Measurements from ENCODE around the gene D2HGDH.
A peak's percentile ranks its signal among the peaks of the same experiment; 100 is the strongest.
"Not testable (repeated sequence)": the region's sequence is repeated elsewhere in the genome, so short reads cannot be mapped to it uniquely, and the experiment has no call there.

The D2HGDH gene

DNA sequence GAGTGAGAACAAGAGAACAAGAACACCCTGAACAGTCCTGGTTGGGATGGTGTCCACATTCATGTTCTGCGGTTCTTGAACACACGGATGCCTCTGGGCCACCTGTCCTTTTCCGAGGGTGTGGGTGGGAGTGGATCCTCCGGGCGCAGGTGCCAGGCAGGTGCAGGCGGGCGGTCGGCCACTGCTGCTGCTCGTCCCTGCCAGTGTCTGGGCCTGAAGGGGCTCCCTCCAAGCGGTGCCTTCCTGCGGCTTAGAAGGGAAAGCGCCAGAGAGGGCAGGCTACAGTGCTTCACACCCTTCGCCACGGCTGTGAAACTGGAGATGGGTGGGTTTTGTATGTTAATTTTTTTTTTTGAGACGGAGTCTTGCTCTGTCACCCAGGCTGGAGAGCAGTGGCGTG is 8.0 kb upstream of the D2HGDH start:
- peak; percentile 49 for DNase-seq

GRCh38 chr2:241728000-241728399 is 6.4 kb upstream of the D2HGDH start:
- DNase-seq: no peak

GRCh38 chr2:241728627-241729026 is 5.8 kb upstream of the D2HGDH start:
- no peak for DNase-seq

DNA sequence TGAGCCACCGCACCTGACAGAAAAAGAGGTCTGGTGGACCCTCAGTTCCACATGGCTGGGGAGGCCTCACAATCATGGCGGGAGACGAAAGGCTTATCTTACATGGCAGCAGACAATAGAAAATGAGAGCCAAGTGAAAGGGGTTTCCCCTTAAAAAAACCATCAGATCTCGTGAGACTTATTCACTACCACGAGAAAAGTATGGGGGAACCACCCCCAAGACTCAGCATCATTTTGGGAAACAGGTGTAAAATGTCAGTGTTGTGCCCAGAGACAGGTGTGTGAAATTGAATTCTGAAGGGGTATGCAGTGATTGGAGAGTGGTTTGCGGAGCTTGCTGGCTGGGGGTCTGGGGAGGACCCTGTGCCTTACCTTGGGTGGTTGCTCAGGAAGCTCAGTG is 4.6 kb upstream of the D2HGDH start:
- no peak for DNase-seq

GRCh38 chr2:241730671-241731293 is 3.6 kb upstream of the D2HGDH start:
- no peak for DNase-seq

DNA sequence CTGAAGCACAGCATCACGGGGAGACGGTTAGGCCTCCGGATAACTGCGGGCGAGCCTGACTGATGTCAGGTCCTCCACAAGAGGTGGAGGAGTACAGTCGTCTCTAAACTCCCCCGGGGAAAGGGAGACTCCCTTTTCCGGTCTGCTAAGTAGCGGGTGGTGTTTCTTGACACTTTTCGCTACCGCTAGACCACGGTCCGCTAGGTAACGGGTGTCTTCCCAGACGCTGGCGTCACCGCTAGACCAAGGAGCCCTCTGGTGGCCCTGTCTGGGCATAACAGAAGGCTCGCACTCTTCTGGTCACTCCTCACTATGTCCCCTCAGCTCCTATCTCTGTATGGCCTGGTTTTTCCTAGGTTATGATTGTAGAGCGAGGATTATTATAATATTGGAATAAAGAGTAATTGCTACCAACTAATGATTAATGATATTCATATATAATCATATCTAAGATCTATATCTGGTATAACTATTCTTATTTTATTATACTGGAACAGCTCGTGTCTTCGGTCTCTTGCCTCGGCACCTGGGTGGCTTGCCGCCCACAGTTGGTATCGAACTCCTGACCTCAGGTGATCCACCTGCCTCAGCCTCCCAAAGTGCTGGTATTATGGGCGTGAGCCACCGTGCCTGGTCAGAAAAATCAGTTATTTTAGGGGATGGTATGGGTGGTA is 1.8 kb upstream of the D2HGDH start:
- not testable (repeated sequence) for DNase-seq

DNA sequence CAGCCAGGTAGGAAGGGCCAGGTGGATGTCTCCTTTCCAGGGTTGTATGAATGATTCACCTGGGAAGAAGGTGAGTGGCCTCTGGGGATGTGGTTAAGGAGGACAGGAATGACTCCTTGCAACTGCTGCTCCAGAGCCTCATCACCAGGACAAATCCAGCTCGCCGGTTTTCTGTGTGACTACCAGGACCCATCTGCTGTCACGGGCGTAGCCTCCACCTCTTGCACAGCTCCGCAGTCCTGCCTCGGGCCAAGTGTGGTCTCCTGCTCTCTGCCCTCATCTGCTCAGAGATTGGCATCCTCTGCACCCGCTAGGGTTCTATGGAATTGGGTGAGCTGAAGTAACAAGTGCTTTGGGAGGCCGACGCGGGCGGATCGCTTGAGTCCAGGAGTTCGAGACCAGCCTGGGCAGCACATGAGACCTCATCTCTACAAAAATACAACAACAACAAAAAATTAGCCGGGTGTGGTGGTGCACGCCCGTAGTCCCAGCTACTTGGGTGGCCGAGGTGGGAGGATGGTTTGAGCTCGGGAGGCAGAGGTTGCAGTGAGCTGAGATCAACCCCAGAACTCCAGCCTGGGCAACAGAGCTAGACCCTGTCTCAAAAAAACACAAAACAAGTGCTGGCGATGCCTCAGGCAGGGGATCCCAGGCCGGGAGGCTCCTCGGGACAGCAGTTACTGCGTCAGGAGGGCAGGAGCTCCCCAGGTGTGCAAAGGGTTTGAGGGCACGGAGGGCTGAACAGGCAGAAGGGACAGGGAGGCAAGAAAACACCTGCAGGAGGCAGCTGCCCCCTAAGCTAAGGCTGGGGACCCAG is 831 bp upstream of the D2HGDH start:
- DNase-seq: no peak

GRCh38 chr2:241734208-241734466 is 293 bp upstream of the D2HGDH start:
- DNase-seq: no peak

- DNase-seq: no peak
These were observed 1.7 kb downstream of the D2HGDH start for GRCh38 chr2:241736111-241736510.

DNA sequence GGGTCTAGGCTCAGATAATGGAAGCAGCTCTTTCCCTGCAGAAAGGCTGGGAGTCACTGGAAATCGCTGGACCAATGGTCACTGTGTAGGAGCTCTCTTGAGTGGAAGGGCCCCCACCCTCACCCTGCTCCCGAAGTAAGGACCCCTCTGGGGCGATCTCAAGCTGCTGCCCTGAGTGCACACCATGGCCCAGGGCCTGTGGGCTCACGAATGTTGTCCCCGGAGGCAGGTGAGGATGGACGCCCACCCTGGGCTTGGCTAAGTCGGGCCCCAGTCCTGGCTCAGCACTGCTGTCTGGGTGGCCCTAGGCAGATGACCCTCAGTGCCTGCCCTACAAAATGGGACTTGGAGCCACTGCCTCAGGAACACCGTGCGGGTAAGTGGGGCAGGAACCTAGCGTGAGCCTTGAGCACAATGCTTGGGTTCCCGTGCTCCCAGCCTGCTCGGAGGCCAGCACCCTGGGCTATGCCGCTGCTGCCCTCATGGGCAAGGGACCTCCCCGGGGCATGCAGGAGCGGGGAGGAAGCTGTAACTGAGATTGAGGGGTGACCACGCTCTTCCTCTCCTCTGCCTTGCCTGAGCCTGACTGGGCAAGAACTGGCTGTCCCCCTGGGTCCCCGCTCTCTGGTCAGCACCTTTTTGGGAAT is 3.7 kb downstream of the D2HGDH start:
- DNase-seq: no peak

- DNase-seq: no peak
These were observed 4.7 kb downstream of the D2HGDH start for GRCh38 chr2:241739177-241739576.

DNA sequence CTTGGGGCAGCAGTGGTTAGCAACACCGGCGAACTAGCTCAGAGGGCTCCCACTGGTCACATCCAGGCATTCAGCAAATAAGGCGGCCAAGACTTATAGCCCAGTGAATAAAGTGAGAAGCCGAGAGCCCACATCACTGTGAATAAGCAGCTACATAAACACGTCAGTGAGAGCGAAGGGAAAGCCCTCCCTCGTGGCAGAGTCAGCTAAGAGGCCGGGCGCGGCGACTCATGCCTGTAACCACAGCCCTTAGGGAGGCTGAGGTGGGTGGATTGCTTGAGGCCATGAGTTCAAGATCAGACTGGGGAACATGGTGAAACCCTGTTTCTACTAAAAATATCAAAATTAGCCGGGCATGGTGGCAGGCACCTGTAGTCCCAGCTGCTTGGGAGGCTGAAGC is 5.2 kb downstream of the D2HGDH start:
- DNase-seq: no peak

DNA sequence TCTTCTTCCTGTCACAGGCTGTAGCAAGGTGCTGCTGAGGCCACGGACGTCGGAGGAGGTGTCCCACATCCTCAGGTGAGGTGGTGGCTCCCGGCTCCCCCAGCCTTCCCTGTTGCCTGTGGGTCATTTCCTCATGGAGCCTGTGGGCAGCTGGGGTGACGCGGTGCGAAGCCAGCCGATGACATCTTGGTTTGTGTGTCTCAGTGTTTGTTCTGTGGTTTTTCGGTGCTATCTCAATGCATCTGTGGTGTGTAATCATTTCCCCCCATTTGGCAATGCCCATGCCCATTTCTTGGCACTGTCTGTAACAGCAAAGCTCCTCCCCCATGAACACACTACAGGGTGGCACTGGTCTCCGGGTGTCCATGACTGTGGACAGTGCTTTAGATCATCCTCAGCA is 6.6 kb downstream of the D2HGDH start:
- DNase-seq: no peak

GRCh38 chr2:241742320-241742939 is 8.0 kb downstream of the D2HGDH start:
- DNase-seq: no peak

- DNase-seq: not testable (repeated sequence)
These were observed 8.6 kb downstream of the D2HGDH start for GRCh38 chr2:241743008-241743407.

DNA sequence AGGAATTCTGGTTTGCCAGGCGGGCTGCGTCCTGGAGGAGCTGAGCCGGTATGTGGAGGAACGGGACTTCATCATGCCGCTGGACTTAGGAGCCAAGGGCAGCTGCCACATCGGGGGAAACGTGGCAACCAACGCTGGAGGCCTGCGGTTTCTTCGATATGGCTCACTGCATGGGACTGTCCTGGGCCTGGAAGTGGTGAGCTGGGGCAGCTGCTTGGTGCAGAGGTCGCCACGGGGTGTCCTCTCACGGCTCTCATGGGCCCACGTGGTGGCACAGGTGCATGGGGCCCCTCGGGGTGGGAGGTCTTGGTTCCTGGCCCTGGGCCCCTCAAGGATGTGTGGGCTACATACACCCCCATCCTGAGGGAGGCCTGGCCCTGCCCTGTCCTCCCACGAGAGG is 9.2 kb downstream of the D2HGDH start:
- no peak for DNase-seq

DNA sequence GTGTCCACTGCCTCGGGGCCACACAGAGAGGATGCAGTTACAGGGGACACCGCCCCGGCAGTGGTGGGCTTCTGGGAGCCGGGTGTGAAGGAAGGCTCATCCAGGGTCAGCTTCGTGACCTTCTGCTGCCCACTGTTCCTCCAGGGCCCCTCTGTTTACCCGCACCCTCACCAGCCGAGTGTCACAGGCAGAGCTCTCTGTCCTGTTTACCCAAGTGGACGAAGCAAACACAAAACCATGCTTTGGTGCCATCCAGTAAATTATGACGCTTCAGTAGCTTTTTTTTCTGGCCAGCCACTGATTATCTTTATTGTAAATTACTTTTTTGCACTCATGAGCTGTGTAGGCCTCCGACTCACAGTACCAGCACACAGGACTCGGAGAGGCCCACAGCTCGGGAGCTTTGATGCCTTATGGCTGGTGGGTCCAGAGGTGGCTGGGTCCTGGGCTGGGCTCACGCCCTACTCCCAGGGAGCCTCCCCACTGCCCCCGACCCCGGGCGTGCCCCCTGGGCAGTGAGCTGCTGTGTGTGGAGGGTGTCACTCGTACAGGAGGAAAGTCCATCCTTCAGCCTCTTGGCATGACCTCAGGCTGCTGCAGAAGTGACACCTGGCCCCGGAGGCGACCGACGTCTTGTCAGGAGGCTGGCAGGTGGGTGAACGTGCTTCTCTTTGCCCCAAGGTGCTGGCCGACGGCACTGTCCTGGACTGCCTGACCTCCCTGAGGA is 9.8 kb downstream of the D2HGDH start:
- no peak for DNase-seq

- no peak for DNase-seq
These were observed 10.8 kb downstream of the D2HGDH start for GRCh38 chr2:241745276-241745675.

DNA sequence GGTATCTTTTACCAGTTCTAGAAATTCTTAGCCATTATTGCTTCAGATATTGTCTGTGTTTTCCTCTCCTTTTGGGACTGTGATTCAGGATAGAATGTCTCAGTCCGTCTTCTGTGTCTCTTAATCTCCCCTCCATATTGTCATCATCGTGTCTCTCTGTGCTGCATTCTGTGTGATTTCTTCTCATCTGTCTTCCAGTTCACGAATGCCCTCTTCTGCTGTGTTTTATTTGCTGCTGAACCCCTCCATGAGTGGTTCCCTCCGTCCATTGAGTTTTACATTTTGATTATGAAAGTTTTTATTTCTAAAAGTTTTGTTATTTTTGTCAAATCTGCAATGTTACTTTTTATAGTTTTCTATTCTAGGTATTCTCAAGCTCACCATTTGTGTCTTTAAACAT is 11.7 kb downstream of the D2HGDH start:
- DNase-seq: no peak

- no peak for DNase-seq
These were observed 14.2 kb downstream of the D2HGDH start for GRCh38 chr2:241748468-241749256.

DNA sequence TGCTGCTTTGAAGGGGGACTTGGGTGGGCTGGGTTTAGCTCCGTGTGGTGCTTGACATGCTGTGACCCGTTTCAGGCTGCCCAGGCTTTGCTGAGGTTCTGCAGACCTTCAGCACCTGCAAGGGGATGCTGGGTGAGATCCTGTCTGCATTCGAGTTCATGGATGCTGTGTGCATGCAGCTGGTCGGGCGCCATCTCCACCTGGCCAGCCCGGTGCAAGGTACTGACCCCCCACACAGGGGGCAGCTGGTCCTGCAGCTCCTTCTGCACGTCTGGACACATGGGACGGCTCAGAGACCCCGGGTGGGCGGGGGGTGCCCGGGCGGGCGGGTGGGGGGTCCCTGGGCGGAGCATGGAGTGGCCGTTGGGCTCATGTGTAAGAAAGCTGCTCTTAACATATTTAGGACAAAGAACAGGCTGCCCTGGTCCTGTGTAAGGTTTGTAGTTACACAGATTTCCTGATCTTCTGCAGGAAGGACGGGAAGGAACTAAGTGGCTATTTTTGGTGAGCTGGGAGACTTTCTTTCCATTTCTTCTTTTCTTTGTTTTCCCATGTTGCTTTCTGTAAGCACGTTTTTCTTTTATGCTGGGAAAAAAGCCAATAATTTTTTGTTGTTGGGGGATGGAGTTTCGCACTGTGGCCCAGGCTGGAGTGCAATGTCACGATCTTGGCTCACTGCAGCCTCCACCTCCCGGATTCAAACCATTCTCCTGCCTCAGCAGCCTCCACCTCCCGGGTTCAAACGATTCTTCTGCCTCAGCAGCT is 15.8 kb downstream of the D2HGDH start:
- DNase-seq: no peak

Data from NCI-H1105 treated with DMSO at 0.1 percent for 48 hours (cell line).